GM21786 (cell line): Measurements from ENCODE around the gene CSAG3.
"Not testable (repeated sequence)": the region's sequence is repeated elsewhere in the genome, so short reads cannot be mapped to it uniquely, and the experiment has no call there.

ENCODE experiments used
- ATAC-seq: cut with Tn5 transposase; IDR thresholded peaks from one replicate; pipeline ENCODE4 v1.9.1; 2021; ENCODE audit not compliant: unreplicated experiment

CSAG3 gene

DNA sequence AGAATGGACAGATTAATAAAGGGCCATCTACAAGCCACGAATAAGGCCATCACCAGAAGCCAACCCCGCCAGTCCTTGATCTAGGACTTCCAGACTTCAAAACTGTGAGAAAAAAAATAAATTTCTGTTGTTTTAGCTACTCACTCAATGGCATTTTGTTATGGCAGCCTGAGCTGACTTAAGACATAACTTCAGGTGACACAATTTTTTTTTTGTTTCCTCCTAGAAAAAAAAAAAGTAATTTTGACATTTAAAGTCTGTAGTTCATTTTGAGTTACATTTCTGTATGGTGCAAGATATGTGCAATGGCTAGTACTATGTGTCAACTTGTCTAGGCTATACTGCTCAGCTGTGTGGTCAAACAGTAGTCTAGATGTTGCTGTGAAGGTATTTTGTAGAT, at the start of gene CSAG3:
CSAG3 (plus strand) TSS at position 301 of the 400 bp plus-strand sequence.
- ATAC-seq: not testable (repeated sequence)

DNA sequence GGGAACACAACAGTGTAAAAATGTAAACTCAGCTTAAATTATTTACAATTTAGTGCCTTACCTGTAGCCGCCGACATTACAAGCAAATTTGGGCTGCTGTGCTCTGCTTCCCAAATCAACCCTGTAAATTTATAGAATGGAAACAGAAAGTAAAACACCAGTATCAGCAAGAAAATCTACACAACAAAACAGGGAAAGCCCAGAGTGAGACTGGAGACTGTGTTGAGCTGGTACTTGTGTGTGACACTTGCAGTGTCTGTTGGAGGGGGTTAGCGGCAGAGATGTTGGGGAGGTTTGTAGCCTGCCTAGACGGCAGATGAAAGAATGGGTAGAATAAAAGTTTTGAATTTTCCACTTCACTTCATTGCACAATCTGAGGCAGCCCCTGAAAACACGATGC, 45.8 kb upstream of the CSAG3 start:
- not testable (repeated sequence) for ATAC-seq

DNA sequence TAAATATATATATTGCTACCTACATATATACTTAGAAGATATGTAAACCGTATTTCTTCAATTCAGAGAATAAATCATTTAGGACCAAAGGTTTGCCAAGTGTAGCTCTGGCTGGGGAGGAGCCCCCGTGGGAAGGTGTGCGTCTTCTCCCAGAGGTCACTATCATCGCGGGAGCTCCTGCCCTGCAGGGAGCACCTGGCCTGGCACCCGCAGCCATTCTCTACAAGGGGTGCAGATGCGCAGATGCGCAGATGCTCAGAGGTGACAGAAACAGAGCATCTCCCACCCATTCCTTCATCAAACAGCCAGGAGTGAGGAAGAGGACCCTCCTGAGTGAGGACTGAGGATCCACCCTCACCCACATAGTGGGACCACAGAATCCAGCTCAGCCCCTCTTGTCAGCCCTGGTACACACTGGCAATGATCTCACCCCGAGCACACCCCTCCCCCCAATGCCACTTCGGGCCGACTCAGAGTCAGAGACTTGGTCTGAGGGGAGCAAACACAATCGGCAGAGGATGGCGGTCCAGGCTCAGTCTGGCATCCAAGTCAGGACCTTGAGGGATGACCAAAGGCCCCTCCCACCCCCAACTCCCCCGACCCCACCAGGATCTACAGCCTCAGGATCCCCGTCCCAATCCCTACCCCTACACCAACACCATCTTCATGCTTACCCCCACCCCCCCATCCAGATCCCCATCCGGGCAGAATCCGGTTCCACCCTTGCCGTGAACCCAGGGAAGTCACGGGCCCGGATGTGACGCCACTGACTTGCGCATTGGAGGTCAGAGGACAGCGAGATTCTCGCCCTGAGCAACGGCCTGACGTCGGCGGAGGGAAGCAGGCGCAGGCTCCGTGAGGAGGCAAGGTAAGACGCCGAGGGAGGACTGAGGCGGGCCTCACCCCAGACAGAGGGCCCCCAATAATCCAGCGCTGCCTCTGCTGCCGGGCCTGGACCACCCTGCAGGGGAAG, 44.9 kb upstream of the CSAG3 start, which contains the start of gene MAGEA2B:
MAGEA2B (plus strand) TSS at position 814 of the 973 bp plus-strand sequence. CDS start 2,479 bp downstream, outside the sequence.
- ATAC-seq: not testable (repeated sequence)

DNA sequence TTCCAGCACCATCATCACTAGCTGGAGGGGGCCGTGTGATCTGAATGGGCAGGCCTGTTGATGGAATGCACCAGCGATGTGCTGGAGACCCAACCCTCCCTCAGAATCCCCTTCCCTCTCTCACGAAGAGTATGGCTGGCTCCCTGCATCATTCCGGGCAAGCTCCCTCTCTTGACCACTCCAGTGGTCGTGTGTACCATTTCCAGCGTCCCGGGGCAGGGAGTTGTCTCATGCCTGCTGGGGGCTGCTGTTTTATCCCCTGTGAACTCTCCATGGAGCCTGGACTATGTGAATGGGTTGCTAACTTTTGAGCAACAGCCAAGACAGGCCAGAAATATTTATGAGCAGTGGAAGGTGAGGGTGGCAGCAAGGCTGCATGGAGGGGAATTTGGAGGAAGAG, 33.6 kb upstream of the CSAG3 start:
- ATAC-seq: no peak

DNA sequence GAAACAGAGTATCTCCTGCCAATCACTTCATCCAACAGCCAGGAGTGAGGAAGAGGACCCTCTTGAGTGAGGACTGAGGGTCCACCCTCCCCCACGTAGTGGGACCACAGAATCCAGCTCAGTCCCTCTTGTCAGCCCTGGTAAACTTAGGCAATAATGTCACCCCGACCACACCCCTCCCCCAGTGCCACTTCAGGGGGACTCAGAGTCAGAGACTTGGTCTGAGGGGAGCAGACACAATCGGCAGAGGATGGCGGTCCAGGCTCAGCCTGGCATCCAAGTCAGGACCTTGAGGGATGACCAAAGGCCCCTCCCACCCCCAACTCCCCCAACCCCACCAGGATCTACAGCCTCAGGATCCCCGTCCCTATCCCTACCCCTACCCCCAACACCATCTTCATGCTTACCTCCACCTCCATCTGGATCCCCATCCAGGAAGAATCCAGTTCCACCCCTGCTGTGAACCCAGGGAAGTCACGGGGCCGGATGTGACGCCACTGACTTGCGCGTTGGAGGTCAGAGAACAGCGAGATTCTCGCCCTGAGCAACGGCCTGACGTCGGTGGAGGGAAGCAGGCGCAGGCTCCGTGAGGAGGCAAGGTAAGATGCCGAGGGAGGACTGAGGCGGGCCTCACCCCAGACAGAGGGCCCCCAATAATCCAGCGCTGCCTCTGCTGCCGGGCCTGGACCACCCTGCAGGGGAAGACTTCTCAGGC, 25.6 kb upstream of the CSAG3 start, which contains the start of the genes CSAG1 and MAGEA12:
CSAG1 (minus strand) TSS at position 461 of the 715 bp plus-strand sequence. CDS start 1,261 bp downstream, outside the sequence.
MAGEA12 (plus strand) TSS at position 497 of the 715 bp plus-strand sequence. CDS start 2,405 bp downstream, outside the sequence.
- ATAC-seq: no peak

DNA sequence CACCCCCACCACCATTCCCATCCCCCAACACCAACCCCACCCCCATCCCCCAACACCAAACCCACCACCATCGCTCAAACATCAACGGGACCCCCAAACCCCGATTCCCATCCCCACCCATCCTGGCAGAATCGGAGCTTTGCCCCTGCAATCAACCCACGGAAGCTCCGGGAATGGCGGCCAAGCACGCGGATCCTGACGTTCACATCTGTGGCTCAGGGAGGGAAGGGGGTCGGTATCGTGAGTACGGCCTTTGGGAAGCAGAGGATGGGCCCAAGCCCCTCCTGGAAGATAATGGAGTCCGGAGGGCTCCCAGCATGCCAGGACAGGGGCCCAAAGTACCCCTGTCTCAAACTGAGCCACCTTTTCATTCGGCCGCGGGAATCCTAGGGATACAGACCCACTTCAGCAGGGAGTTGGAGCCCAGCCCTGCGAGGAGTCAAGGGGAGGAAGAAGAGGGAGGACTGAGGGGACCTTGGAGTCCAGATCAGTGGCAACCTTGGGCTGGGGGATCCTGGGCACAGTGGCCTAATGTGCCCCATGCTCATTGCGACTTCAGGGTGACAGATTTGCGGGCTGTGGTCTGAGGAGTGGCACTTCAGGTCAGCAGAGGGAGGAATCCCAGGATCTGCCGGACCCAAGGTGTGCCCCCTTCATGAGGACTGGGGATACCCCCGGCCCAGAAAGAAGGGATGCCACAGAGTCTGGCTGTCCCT, 24.7 kb upstream of the CSAG3 start:
- ATAC-seq: not testable (repeated sequence)

DNA sequence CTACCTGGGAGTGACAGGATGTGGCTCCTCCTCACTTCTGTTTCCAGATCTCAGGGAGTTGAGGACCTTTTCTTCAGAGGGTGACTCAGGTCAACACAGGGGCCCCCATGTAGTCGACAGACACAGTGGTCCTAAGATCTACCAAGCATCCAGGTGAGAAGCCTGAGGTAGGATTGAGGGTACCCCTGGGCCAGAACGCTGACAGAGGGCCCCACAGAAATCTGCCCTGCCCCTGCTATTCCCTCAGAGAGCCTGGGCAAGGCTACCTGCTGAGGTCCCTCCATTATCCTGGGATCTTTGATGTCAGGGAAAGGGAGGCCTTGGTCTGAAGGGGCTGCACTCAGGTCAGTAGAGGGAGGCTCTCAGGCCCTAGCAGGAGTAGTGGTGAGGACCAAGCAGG, 23.9 kb upstream of the CSAG3 start:
- no peak for ATAC-seq

DNA sequence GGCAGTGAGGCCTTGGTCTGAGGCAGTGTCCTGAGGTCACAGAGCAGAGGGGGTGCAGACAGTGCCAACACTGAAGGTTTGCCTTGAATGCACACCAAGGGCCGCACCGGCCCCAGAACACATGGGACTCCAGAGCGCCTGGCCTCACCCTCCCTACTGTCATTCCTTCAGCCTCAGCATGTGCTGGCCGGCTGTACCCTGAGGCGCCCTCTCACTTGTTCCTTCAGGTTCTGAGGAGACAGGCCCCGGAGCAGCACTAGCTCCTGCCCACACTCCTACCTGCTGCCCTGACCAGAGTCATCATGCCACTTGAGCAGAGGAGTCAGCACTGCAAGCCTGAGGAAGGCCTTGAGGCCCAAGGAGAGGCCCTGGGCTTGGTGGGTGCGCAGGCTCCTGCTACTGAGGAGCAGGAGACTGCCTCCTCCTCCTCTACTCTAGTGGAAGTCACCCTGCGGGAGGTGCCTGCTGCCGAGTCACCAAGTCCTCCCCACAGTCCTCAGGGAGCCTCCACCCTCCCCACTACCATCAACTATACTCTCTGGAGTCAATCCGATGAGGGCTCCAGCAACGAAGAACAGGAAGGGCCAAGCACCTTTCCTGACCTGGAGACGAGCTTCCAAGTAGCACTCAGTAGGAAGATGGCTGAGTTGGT, 23.0 kb upstream of the CSAG3 start:
- no peak for ATAC-seq

DNA sequence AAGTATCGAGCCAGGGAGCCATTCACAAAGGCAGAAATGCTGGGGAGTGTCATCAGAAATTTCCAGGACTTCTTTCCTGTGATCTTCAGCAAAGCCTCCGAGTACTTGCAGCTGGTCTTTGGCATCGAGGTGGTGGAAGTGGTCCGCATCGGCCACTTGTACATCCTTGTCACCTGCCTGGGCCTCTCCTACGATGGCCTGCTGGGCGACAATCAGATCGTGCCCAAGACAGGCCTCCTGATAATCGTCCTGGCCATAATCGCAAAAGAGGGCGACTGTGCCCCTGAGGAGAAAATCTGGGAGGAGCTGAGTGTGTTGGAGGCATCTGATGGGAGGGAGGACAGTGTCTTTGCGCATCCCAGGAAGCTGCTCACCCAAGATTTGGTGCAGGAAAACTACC, 22.5 kb upstream of the CSAG3 start:
- not testable (repeated sequence) for ATAC-seq

DNA sequence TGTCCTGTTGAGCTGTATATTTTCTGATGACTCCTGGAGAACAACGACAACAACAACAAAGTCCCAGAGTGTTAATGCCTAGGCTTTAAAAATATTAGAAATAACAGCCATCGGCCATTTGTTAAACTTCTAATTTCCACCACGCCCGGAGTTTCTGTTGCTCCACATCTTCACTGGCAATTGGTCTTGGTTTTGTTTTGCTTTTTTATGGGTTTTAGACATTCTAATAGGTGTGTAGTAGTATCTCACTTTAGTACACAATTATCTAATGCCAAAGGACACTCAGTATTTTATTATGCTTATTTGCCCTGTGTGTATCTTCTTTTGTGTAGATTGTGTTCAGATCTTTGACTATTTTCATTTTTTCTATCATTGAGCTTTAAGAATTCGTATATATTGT, 20.5 kb upstream of the CSAG3 start:
- ATAC-seq: no peak

DNA sequence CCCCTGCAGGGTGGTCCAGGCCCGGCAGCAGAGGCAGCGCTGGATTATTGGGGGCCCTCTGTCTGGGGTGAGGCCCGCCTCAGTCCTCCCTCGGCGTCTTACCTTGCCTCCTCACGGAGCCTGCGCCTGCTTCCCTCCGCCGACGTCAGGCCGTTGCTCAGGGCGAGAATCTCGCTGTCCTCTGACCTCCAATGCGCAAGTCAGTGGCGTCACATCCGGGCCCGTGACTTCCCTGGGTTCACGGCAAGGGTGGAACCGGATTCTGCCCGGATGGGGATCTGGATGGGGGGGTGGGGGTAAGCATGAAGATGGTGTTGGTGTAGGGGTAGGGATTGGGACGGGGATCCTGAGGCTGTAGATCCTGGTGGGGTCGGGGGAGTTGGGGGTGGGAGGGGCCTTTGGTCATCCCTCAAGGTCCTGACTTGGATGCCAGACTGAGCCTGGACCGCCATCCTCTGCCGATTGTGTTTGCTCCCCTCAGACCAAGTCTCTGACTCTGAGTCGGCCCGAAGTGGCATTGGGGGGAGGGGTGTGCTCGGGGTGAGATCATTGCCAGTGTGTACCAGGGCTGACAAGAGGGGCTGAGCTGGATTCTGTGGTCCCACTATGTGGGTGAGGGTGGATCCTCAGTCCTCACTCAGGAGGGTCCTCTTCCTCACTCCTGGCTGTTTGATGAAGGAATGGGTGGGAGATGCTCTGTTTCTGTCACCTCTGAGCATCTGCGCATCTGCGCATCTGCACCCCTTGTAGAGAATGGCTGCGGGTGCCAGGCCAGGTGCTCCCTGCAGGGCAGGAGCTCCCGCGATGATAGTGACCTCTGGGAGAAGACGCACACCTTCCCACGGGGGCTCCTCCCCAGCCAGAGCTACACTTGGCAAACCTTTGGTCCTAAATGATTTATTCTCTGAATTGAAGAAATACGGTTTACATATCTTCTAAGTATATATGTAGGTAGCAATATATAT, 5.0 kb upstream of the CSAG3 start, which contains the start of gene MAGEA2:
MAGEA2 (minus strand) TSS at position 157 of the 965 bp plus-strand sequence. CDS start 2,479 bp downstream, outside the sequence.
- ATAC-seq: not testable (repeated sequence)

DNA sequence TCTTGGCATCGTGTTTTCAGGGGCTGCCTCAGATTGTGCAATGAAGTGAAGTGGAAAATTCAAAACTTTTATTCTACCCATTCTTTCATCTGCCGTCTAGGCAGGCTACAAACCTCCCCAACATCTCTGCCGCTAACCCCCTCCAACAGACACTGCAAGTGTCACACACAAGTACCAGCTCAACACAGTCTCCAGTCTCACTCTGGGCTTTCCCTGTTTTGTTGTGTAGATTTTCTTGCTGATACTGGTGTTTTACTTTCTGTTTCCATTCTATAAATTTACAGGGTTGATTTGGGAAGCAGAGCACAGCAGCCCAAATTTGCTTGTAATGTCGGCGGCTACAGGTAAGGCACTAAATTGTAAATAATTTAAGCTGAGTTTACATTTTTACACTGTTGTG, 4.1 kb upstream of the CSAG3 start:
- peak; percentile 56 for ATAC-seq

DNA sequence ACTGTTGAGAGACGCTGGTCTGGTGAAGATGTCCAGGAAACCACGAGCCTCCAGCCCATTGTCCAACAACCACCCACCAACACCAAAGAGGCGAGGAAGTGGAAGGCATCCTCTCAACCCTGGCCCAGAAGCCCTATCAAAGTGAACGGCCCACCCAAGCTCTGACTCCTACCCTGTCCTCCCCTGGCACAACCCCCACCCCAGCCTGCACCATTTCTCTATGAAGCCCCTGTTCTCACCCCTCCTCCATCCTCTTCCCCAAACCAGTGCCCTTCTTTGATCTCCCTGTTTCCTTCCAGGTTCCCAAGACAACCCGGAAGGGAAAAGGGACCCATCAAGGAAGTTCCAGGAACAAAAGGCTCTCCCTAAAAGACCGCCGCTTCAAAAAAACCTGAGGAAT, 526 bp downstream of the CSAG3 start:
- ATAC-seq: not testable (repeated sequence)

DNA sequence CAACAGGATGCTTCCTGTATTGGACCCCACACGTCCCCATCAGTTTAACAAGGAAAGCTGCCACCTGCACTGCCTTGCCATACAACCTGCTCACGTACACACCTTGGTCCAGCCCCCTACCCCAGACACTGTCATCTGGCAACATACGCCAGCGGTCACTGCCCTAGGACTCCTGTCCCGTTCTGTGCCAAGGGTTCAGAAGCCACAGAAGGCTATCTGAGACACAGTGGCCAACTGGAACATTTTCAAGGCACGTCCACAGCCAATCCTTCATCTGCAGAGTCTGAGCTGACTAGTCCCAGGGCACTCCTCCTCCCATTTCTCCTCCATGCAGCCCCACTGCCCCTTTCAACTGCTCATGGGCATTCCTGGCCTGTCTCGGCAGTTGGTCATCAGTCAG, 2.6 kb downstream of the CSAG3 start:
- not testable (repeated sequence) for ATAC-seq

DNA sequence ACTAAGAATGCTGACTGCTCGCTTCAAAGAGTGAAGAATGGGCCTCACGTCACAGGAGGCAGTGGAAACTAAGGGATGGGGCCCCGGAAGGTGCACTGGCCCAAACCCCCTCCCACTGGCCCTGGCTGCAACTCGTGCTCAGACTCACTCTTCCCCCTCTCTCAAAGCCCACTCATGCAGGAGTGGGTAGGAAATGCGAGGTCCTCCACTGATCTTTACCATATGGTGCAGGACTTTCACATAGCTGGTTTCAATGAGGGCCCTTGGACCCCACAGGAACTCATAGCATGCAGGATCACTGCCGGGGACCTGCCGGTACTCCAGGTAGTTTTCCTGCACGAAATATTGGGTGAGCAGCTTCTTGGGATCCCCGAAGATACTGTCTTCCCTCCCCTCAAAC, 7.5 kb downstream of the CSAG3 start:
- not testable (repeated sequence) for ATAC-seq

DNA sequence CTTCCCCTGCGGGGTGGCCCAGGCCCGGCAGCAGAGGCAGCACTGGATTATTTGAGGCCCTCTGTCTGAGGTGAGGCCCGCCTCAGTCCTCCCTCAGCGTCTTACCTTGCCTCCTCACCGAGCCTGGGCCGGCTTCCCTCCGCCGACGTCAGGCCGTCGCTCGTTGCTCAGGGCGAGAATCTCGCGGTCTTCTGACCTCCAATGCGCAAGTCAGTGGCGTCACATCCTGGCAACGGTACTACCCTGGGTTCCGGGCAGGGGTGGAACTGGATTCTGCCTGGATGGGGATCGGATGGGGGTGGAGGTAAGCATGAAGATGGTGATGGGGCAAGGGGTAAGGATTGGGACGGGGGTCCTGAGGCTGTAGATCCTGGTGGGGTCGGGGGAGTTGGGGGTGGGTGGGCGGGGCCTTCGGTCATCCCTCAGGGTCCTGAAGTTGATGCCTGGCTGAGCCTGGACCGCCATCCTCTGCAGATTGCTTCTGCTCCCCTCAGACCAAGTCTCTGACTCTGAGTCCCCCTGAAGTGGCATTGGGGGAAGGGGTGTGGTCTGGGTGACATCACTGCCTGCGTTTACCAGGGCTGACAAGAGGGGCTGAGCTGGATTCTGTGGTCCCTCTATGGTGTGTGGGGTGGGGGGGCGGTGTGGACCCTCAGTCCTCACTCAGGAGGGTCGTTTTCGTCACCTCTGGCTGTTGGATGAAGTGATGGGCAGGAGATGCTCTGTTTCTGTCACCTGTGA, 10.7 kb downstream of the CSAG3 start, which contains the start of gene MAGEA6:
MAGEA6 (minus strand) TSS at position 141 of the 741 bp plus-strand sequence. CDS start 2,039 bp downstream, outside the sequence.
- not testable (repeated sequence) for ATAC-seq

DNA sequence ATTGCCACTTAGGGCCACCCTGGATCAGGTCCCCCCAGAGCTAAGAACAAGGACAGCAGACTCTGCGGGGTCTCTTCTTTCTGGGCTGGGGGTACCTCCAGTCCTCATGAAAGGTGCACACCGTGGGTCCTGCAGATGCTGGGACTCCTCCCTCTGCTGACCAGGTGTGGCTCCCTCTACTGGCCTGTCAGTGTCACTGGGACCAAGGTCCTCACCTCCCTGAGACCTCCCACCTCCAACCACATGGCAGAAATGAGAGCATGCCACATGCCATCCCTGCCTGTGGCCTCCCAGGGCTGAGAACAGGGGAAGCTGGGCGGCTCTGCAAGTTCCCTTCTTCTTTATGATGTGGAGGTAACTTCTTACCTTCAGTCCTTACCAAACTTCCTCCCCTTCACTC, 28.0 kb downstream of the CSAG3 start:
- peak; percentile 78 for ATAC-seq

DNA sequence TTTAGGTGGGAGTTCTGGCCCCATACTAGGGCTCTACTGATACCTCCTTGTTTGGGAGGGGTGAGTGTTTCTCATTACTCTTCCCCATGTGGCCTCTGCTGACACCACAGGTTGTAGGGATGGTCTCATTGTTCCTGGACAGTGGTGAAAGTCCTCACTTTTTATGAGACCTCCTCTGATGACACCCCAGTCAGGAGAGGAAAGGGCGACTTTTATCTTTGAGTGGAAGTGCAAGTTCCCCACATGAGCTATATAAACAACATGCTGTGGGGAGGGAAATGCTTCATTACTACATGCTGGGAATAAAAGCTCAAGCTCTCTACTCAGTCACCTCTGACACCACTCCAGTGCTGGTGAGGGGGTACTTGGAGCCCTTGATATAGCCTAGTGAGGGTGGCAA, 39.9 kb downstream of the CSAG3 start:
- no peak for ATAC-seq
